Osteocyte (in vitro differentiated cells): ENCODE data around the gene RASSF3. TPM values are rescaled to one million over a fixed set of nuclear protein-coding genes. Genes with fewer than 3 reads are reported as not detected.

Source experiments
- DNase-seq: peaks from one replicate; pipeline ENCODE4 v3.0.0; 2021; ENCODE audit warnings: mixed read lengths; ENCODE audit not compliant: unreplicated experiment; ENCODE audit errors: extremely low spot score
- H3K27ac Mint-ChIP-seq: one replicate; pipeline ENCODE4 v1.8.0; 2021; ENCODE audit warnings: mild to moderate bottlenecking, mixed read lengths; ENCODE audit not compliant: unreplicated experiment
- H3K27me3 Mint-ChIP-seq: one replicate; pipeline ENCODE4 v1.8.0; 2021; ENCODE audit warnings: mixed read lengths; ENCODE audit not compliant: unreplicated experiment
- H3K36me3 Mint-ChIP-seq: one replicate; pipeline ENCODE4 v1.8.0; 2021; ENCODE audit warnings: mixed read lengths; ENCODE audit not compliant: unreplicated experiment
- H3K4me1 Mint-ChIP-seq: one replicate; pipeline ENCODE4 v1.8.0; 2021; ENCODE audit warnings: mixed read lengths; ENCODE audit not compliant: unreplicated experiment
- H3K4me3 Mint-ChIP-seq: one replicate; pipeline ENCODE4 v1.8.0; 2021; ENCODE audit warnings: mild to moderate bottlenecking, moderate library complexity, mixed read lengths; ENCODE audit not compliant: unreplicated experiment
- H3K9me3 Mint-ChIP-seq: one replicate; pipeline ENCODE4 v1.8.0; 2021; ENCODE audit warnings: mixed read lengths; ENCODE audit not compliant: unreplicated experiment
- CTCF ChIP-seq: fragments of 200-600 bp; sonication (generic); IDR thresholded peaks from 2 replicates; pipeline ENCODE4 v1.5.0; 2021; ENCODE audit warnings: antibody characterized with exemption, mild to moderate bottlenecking, moderate library complexity
- long read RNA-seq: library from polyadenylated mRNA; unstranded; transcript quantifications from one replicate; pipeline ENCODE4 v2.0.0, GENCODE V29; 2021
- total RNA-seq: library from RNA; stranded (reverse); gene quantifications from 2 replicates; pipeline ENCODE4 v1.2.1, GENCODE V29; 2021

The RASSF3 gene
- 27.0 and 29.0 TPM in 2 replicates for total RNA-seq
- long read RNA-seq, partial matches to known transcripts, result 0 of 6 reads
- long read RNA-seq, other reads (novel, unspliced or antisense), result 6 of 6 reads

- H3K9me3 Mint-ChIP-seq, result no peaks in the 10 kb centered on the region
These were observed at the start of gene RASSF3 for GRCh38 chr12:64610079-64610659. Gene RASSF3, plus strand, starts transcription at chr12:64610495. Its CDS starts 138 bp downstream, at chr12:64610633.

GRCh38 chr12:64561302-64562136 lies 48.8 kb upstream of the RASSF3 start:
- Mint-ChIP-seq H3K27ac (peak overlapping the region; percentile 71), H3K9me3 (no peaks in the 10 kb centered on the region), H3K4me3 (peak overlapping the region; percentile 3), H3K36me3 (no peaks in the 10 kb centered on the region), H3K4me1 (peaks cover 35% of the 10 kb centered on the region), H3K27me3 (no peaks in the 10 kb centered on the region)
- DNase-seq, result no peak
- TF ChIP-seq CTCF, result no peak

More at GRCh38 chr12:64610079-64610659, at the start of gene RASSF3:
- Mint-ChIP-seq H3K27me3 (no peaks in the 10 kb centered on the region), H3K36me3 (no peaks in the 10 kb centered on the region), H3K4me3 (peak within 1 kb of the TSS; percentile 85), H3K4me1 (peaks cover 30% of the 10 kb centered on the region), H3K27ac (peak within 1 kb of the TSS; percentile 92)
- peak; percentile 88 for DNase-seq
- TF ChIP-seq CTCF, result no peak

- no peak for DNase-seq
- H3K27ac Mint-ChIP-seq, result peak overlapping the region; percentile 78
- no peak for TF ChIP-seq CTCF
- no peaks in the 10 kb centered on the region for H3K36me3 Mint-ChIP-seq
- no peaks in the 10 kb centered on the region for H3K9me3 Mint-ChIP-seq
- no peaks in the 10 kb centered on the region for H3K27me3 Mint-ChIP-seq
- H3K4me1 Mint-ChIP-seq, result peaks cover 50% of the 10 kb centered on the region
- no peak overlapping the region for H3K4me3 Mint-ChIP-seq
These were observed 44.2 kb upstream of the RASSF3 start for GRCh38 chr12:64566122-64566521.

- H3K4me3 Mint-ChIP-seq, result no peak overlapping the region
- DNase-seq, result no peak
- no peaks in the 10 kb centered on the region for H3K27me3 Mint-ChIP-seq
- no peaks in the 10 kb centered on the region for H3K9me3 Mint-ChIP-seq
- H3K4me1 Mint-ChIP-seq, result peaks cover 44% of the 10 kb centered on the region
- no peaks in the 10 kb centered on the region for H3K36me3 Mint-ChIP-seq
- no peak for TF ChIP-seq CTCF
- H3K27ac Mint-ChIP-seq, result peak overlapping the region; percentile 78
These were observed 43.3 kb upstream of the RASSF3 start for GRCh38 chr12:64566831-64567517.
